GM12872 (cell line): Measurements from ENCODE around the gene TLE5.

Experiments
- TF ChIP-seq, protein P1 (sequence below): IDR thresholded peaks from 3 replicates; pipeline ENCODE4 v1.5.1; 2011; ENCODE audit warnings: low read depth, mild to moderate bottlenecking, low read length, moderate library complexity; ENCODE audit not compliant: insufficient read depth

Gene TLE5

GRCh38 chr19:3045191-3045590 lies 17.1 kb downstream of the TLE5 start:
- TF ChIP-seq, protein P1, sequence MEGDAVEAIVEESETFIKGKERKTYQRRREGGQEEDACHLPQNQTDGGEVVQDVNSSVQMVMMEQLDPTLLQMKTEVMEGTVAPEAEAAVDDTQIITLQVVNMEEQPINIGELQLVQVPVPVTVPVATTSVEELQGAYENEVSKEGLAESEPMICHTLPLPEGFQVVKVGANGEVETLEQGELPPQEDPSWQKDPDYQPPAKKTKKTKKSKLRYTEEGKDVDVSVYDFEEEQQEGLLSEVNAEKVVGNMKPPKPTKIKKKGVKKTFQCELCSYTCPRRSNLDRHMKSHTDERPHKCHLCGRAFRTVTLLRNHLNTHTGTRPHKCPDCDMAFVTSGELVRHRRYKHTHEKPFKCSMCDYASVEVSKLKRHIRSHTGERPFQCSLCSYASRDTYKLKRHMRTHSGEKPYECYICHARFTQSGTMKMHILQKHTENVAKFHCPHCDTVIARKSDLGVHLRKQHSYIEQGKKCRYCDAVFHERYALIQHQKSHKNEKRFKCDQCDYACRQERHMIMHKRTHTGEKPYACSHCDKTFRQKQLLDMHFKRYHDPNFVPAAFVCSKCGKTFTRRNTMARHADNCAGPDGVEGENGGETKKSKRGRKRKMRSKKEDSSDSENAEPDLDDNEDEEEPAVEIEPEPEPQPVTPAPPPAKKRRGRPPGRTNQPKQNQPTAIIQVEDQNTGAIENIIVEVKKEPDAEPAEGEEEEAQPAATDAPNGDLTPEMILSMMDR = no peak

DNA sequence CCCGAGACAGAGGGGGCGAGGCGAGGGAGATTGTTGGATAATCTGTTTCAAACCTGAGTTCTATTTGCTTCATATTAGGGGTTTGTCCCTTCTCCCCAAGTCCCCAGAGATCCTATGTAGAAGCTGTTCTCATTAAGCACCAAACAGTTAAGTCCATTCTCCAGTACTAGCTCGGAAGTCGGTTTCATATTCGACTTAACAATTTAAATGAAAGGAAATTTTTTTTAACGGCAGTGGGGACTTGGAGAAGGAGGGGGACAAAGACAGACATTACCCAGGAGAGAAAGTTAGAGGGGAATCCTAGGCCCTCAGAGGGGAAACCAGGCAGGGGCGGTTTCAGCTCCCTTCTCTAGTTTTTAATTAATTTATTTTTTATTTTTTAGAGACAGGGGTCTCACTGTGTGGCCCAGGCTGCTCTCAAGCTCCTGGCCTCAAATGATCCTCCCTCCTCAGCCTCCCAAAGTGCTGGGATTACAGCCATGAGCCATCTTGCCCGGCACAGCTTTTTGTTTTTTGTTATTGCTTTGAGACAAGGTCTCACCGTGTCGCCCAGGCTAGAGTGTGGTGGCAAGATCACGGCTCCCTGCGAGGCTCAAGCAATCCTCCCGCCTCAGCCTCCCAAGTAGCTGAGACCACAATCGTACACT lies 19.6 kb downstream of the TLE5 start:
- TF ChIP-seq, protein P1 = no peak

- TF ChIP-seq, protein P1 = no peak
Observed at GRCh38 chr19:3041761-3042620, 20.3 kb downstream of the TLE5 start.

- TF ChIP-seq, protein P1 = no peak
Observed at GRCh38 chr19:3041327-3041726, 21.0 kb downstream of the TLE5 start.

DNA sequence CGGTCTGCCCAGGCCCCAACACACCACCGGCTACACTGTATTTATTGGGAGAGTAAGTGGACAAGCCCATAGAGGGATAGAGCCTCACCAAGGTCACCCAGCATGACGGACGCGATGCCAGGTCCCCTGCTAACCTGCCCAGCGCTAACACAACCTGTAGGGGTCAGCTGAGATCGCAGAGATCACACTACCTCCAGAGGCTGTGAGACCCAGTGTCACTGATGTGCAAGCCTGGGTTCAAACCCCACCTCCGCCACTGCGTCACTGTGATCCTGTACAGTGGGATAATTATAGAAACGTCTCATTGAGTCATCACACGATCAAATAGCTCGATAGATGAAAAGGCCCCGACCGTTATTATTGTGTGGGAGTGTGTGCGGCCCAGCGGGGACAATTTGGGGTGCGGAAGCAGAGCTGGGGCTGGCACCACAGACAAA lies 22.6 kb downstream of the TLE5 start:
- TF ChIP-seq, protein P1 = no peak

GRCh38 chr19:3039125-3039524 lies 23.2 kb downstream of the TLE5 start:
- TF ChIP-seq, protein P1 = no peak

- TF ChIP-seq, protein P1 = no peak
Observed at GRCh38 chr19:3038214-3038613, 24.1 kb downstream of the TLE5 start.
